IMR-90 (cell line): ENCODE results near the gene GALNT8. TPM values are rescaled to one million over a fixed set of nuclear protein-coding genes. Genes with fewer than 3 reads are reported as not detected.

ENCODE experiments used
- ATAC-seq: fragments of 200-7000 bp; cut with Tn5 transposase; 2 replicates; pipeline ENCODE4 v1.9.1; 2020; ENCODE audit warnings: low read depth, mild to moderate bottlenecking, moderate library complexity
- BruUV-seq: library from RNA; stranded (reverse); fragments of 400-500 nt; replicated peaks from 2 replicates; lab custom pipeline; 2021; lab: Mats Ljungman, UMichigan
- CTCF ChIA-PET: fragments of 300-600 bp; formaldehyde crosslinking; extraction: SDS; loops from one replicate; lab custom pipeline; 2021; ENCODE audit warnings: antibody characterized with exemption; lab: Yijun Ruan, JAX
- POLR2A ChIA-PET: fragments of 300-600 bp; sonication (Branson Sonifier 250); formaldehyde crosslinking; loops from one replicate; lab custom pipeline; 2022; ENCODE audit warnings: antibody characterized with exemption; ENCODE audit not compliant: unreplicated experiment; lab: Charles Lee
- DNase-seq: peaks from one replicate; pipeline ENCODE4 v3.0.0; 2013
- H2AFZ ChIP-seq: replicated peaks from 2 replicates; pipeline ENCODE3; 2013; ENCODE audit warnings: low read length, mild to moderate bottlenecking; ENCODE audit not compliant: poor library complexity
- H2AK5ac ChIP-seq: 2 replicates; pipeline ENCODE4 v1.6.1; 2013; ENCODE audit warnings: low read depth, low read length, inconsistent platforms
- H2AK9ac ChIP-seq: replicated peaks from 2 replicates; pipeline ENCODE3; 2013; ENCODE audit warnings: mild to moderate bottlenecking, low read depth, low read length, moderate library complexity; ENCODE audit not compliant: poor library complexity
- H2BK120ac ChIP-seq: 2 replicates; pipeline ENCODE4 v1.6.1; 2013; ENCODE audit warnings: low read depth, low read length, inconsistent platforms
- H2BK15ac ChIP-seq: 3 replicates; pipeline ENCODE4 v1.6.1; 2013; ENCODE audit warnings: low read depth, low read length, inconsistent platforms
- H2BK20ac ChIP-seq: 2 replicates; pipeline ENCODE4 v1.6.1; 2013; ENCODE audit warnings: low read depth, mild to moderate bottlenecking, inconsistent platforms, low read length, moderate library complexity
- H2BK5ac ChIP-seq: 2 replicates; pipeline ENCODE4 v1.6.1; 2013; ENCODE audit warnings: mild to moderate bottlenecking, low read depth, low read length, inconsistent platforms; ENCODE audit not compliant: poor library complexity, severe bottlenecking
- H3K14ac ChIP-seq: replicated peaks from 2 replicates; pipeline ENCODE4 v1.6.1; 2013; ENCODE audit warnings: low read depth, low read length, inconsistent platforms
- H3K18ac ChIP-seq: 2 replicates; pipeline ENCODE4 v1.6.1; 2013; ENCODE audit warnings: low read depth, low read length, control low read depth
- H3K23ac ChIP-seq: 2 replicates; pipeline ENCODE4 v1.6.1; 2013; ENCODE audit warnings: low read depth, low read length, inconsistent platforms
- H3K27ac ChIP-seq: 2 replicates; pipeline ENCODE4 v1.5.1; 2013; ENCODE audit warnings: mild to moderate bottlenecking, control low read depth, low read length; ENCODE audit not compliant: insufficient read depth
- H3K27me3 ChIP-seq: 2 replicates; pipeline ENCODE4 v1.6.1; 2013; ENCODE audit warnings: low read length; ENCODE audit not compliant: control insufficient read depth, insufficient read depth
- H3K36me3 ChIP-seq: 2 replicates; pipeline ENCODE4 v1.6.1; 2013; ENCODE audit warnings: low read length, mixed read lengths; ENCODE audit not compliant: control insufficient read depth, insufficient read depth
- H3K4ac ChIP-seq: 2 replicates; pipeline ENCODE4 v1.6.1; 2013; ENCODE audit warnings: low read depth, low read length, inconsistent platforms
- H3K4me1 ChIP-seq: 2 replicates; pipeline ENCODE4 v1.6.1; 2013; ENCODE audit warnings: low read length, mixed read lengths; ENCODE audit not compliant: control insufficient read depth, insufficient read depth
- H3K4me2 ChIP-seq: 2 replicates; pipeline ENCODE4 v1.6.1; 2013; ENCODE audit warnings: low read depth, mild to moderate bottlenecking, control low read depth, low read length, moderate library complexity
- H3K4me3 ChIP-seq: 2 replicates; pipeline ENCODE4 v1.5.1; 2013; ENCODE audit warnings: low read depth, mild to moderate bottlenecking, control low read depth, low read length, moderate library complexity; ENCODE audit not compliant: insufficient read depth
- H3K56ac ChIP-seq: 2 replicates; pipeline ENCODE4 v1.6.1; 2013; ENCODE audit warnings: low read length, inconsistent platforms; ENCODE audit not compliant: insufficient read depth; ENCODE audit errors: extremely low read depth
- H3K79me1 ChIP-seq, 2 experiments: 2 replicates each; pipeline ENCODE4 v1.6.1; 2013; ENCODE audit warnings: low read length in 2 of 2, inconsistent platforms in 1 of 2, low read depth in 1 of 2
- H3K9ac ChIP-seq: 2 replicates; pipeline ENCODE4 v1.6.1; 2013; ENCODE audit warnings: low read depth, low read length, control low read depth
- H3K9me1 ChIP-seq: 2 replicates; pipeline ENCODE4 v1.6.1; 2013; ENCODE audit warnings: low read length, inconsistent platforms; ENCODE audit not compliant: insufficient read depth
- H3K9me3 ChIP-seq: 2 replicates; pipeline ENCODE4 v1.6.1; 2013; ENCODE audit warnings: low read length; ENCODE audit not compliant: control insufficient read depth, insufficient read depth
- H4K20me1 ChIP-seq: 2 replicates; pipeline ENCODE4 v1.6.1; 2013; ENCODE audit warnings: low read length, inconsistent platforms; ENCODE audit not compliant: insufficient read depth
- H4K5ac ChIP-seq: 2 replicates; pipeline ENCODE4 v1.6.1; 2013; ENCODE audit warnings: mild to moderate bottlenecking, low read depth, low read length, control low read depth
- H4K8ac ChIP-seq, 2 experiments: 2 replicates each; pipeline ENCODE4 v1.6.1; 2013; ENCODE audit warnings: low read depth in 2 of 2, low read length in 2 of 2, control low read depth in 1 of 2, inconsistent platforms in 1 of 2
- H4K91ac ChIP-seq: 2 replicates; pipeline ENCODE4 v1.6.1; 2013; ENCODE audit warnings: low read depth, low read length, inconsistent platforms; ENCODE audit not compliant: insufficient read depth
- CHD1 ChIP-seq: IDR thresholded peaks from 2 replicates; pipeline ENCODE4 v1.6.1; 2012; ENCODE audit warnings: low read depth, low read length, improper control_type of control experiment
- CTCF ChIP-seq: conservative IDR thresholded peaks from 2 replicates; pipeline ENCODE4 v1.5.1; 2012; ENCODE audit warnings: mild to moderate bottlenecking, low read depth, low read length, improper control_type of control experiment
- POLR2A ChIP-seq: IDR thresholded peaks from 2 replicates; pipeline ENCODE4 v1.6.1; 2012; ENCODE audit warnings: mild to moderate bottlenecking, low read depth, low read length
- RCOR1 ChIP-seq: IDR thresholded peaks from 2 replicates; pipeline ENCODE4 v1.6.1; 2012; ENCODE audit warnings: mild to moderate bottlenecking, low read length, improper control_type of control experiment; ENCODE audit not compliant: insufficient replicate concordance
- WGBS, 2 experiments: methylation state at CpG; one replicate each; pipeline versions ENCODE4 v1.1.5 to v1.1.7; 2013; ENCODE audit warnings: missing lambda C conversion rate in 2 of 2; ENCODE audit not compliant: insufficient read length in 1 of 2; ENCODE audit errors: extremely low coverage in 2 of 2; 5-methylcytosine and 5-hydroxymethylcytosine counted together
- dilution Hi-C: fragments of 300-500 bp; cut with HindIII; formaldehyde crosslinking; loops from one replicate; pipeline ENCODE4 v1.14.3; 2018; ENCODE audit warnings: low sequenced_read_pairs; ENCODE audit not compliant: unreplicated experiment
- in situ Hi-C: fragments of 300-500 bp; cut with MboI; formaldehyde crosslinking; loops from 3 replicates; pipeline ENCODE4 v1.14.3; 2019; ENCODE audit warnings: low sequenced_read_pairs, inconsistent platforms, mixed read lengths
- intact Hi-C: fragments of 100-400 bp; cut with micrococcal nuclease; formaldehyde crosslinking; loops from 2 replicates; pipeline ENCODE4 v1.10.0; 2022
- polyA plus RNA-seq, 3 experiments: library from polyadenylated mRNA; depleted of rRNA; stranded (reverse); fragments of >200 nt; gene quantifications; 2 replicates each; pipeline ENCODE4 v1.2.3, GENCODE V29; 2012; ENCODE audit warnings: low replicate concordance in 1 of 3
- total RNA-seq: library from RNA; depleted of rRNA; stranded (reverse); fragments of >200 nt; gene quantifications from 2 replicates; pipeline ENCODE4 v1.2.3, GENCODE V29; 2012

The GALNT8 gene
- total and polyA plus RNA-seq, 2 of the 4 experiments (the other 2 are of a cell fraction): not detected

- H3K4me3 ChIP-seq: no peak overlapping the region
- H3K9me3 ChIP-seq: no peaks in the 10 kb centered on the region
- no peak for DNase-seq
- BruUV-seq: no TSS peak
- no peaks in the 10 kb centered on the region for H3K36me3 ChIP-seq
- H3K9me1 ChIP-seq: no peaks in the 10 kb centered on the region
- TF ChIP-seq CHD1 (no peak), POLR2A (no peak), CTCF (no peak), RCOR1 (no peak)
- no peak overlapping the region for H4K5ac ChIP-seq
- H3K27me3 ChIP-seq: no peaks in the 10 kb centered on the region
- no peak overlapping the region for H4K91ac ChIP-seq
- no peak overlapping the region for H3K27ac ChIP-seq
- CTCF ChIA-PET: no interaction called here
- no peaks in the 10 kb centered on the region for H3K4me1 ChIP-seq
- no peaks in the 10 kb centered on the region for H4K20me1 ChIP-seq
- H3K4me2 ChIP-seq: no peak overlapping the region
- H3K18ac ChIP-seq: no peak overlapping the region
- no peak overlapping the region for H2AK9ac ChIP-seq
- H3K9ac ChIP-seq: no peak overlapping the region
- no peak for ATAC-seq
- no peak overlapping the region for H2AFZ ChIP-seq
- no peak overlapping the region for H4K8ac ChIP-seq
- no peak overlapping the region for H2BK5ac ChIP-seq
- H3K79me1 ChIP-seq: no peaks in the 10 kb centered on the region
- no peak overlapping the region for H3K4ac ChIP-seq
- POLR2A ChIA-PET: no interaction called here
- in situ Hi-C loops: no loop called here
- dilution Hi-C loops: no loop called here
- no peak overlapping the region for H3K23ac ChIP-seq
- H2BK120ac ChIP-seq: no peak overlapping the region
- H2AK5ac ChIP-seq: no peak overlapping the region
- no peak overlapping the region for H2BK15ac ChIP-seq
- no peak overlapping the region for H2BK20ac ChIP-seq
- no CpG with 5 or more reads among the region's 2 CpGs for WGBS, 2 experiments
- intact Hi-C loops: no loop called here
- no peak overlapping the region for H3K14ac ChIP-seq
- no peak overlapping the region for H3K56ac ChIP-seq
These were observed 12.9 kb upstream of the GALNT8 start for GRCh38 chr12:4707306-4707705.
